NCI-H82 treated with DMSO at 0.1 percent for 48 hours (cell line): Measurements from ENCODE around the gene HDAC1.
"Not testable (repeated sequence)": the region's sequence is repeated elsewhere in the genome, so short reads cannot be mapped to it uniquely, and the experiment has no call there.

Experiments
- DNase-seq: peaks from one replicate; lab custom pipeline; 2025; ENCODE audit not compliant: unreplicated experiment; lab: John Stamatoyannopoulos, UW

HDAC1 gene

GRCh38 chr1:32342704-32343103 is 50.8 kb downstream of the HDAC1 start:
- DNase-seq, result no peak

- DNase-seq, result no peak
Measured at GRCh38 chr1:32345289-32345827, 53.5 kb downstream of the HDAC1 start.

GRCh38 chr1:32346532-32347157 is 54.8 kb downstream of the HDAC1 start:
- DNase-seq, result no peak

- DNase-seq, result no peak
Measured at GRCh38 chr1:32349211-32349708, 57.4 kb downstream of the HDAC1 start.

- DNase-seq, result peak; percentile 80
Measured at GRCh38 chr1:32350785-32351398, 59.0 kb downstream of the HDAC1 start.

- peak; percentile 92 for DNase-seq
Measured at GRCh38 chr1:32351399-32352238, 59.7 kb downstream of the HDAC1 start.

- DNase-seq, result no peak
Measured at GRCh38 chr1:32352239-32352745, 60.4 kb downstream of the HDAC1 start.

GRCh38 chr1:32352831-32353383 is 61.0 kb downstream of the HDAC1 start:
- DNase-seq, result no peak

- no peak for DNase-seq
Measured at GRCh38 chr1:32353431-32353830, 61.5 kb downstream of the HDAC1 start.

- DNase-seq, result no peak
Measured at GRCh38 chr1:32353886-32354570, 62.1 kb downstream of the HDAC1 start.

- DNase-seq, result not testable (repeated sequence)
Measured at GRCh38 chr1:32355778-32356177, 63.9 kb downstream of the HDAC1 start.

GRCh38 chr1:32356478-32356877 is 64.6 kb downstream of the HDAC1 start:
- no peak for DNase-seq

- DNase-seq, result no peak
Measured at GRCh38 chr1:32357614-32358013, 65.7 kb downstream of the HDAC1 start.

GRCh38 chr1:32358435-32358834 is 66.6 kb downstream of the HDAC1 start:
- no peak for DNase-seq

- no peak for DNase-seq
Measured at GRCh38 chr1:32361308-32361673, 69.4 kb downstream of the HDAC1 start.

- DNase-seq, result no peak
Measured at GRCh38 chr1:32361674-32362473, 70.0 kb downstream of the HDAC1 start.

GRCh38 chr1:32362474-32363313 is 70.8 kb downstream of the HDAC1 start, which contains the start of the genes FAM229A and TSSK3:
TSS of gene FAM229A (minus strand) at chr1:32362485. CDS start at chr1:32362091, 394 bp downstream.
TSS of gene TSSK3 (plus strand) at chr1:32362539. CDS start at chr1:32362702, 163 bp downstream.
- no peak for DNase-seq

GRCh38 chr1:32363713-32364112 is 71.8 kb downstream of the HDAC1 start:
- DNase-seq, result no peak

- DNase-seq, result no peak
Measured at GRCh38 chr1:32364836-32365235, 73.0 kb downstream of the HDAC1 start.
